Myocyte (in vitro differentiated cells): ENCODE data around the gene MUC12. TPM values are rescaled to one million over a fixed set of nuclear protein-coding genes. Genes with fewer than 3 reads are reported as not detected.
A peak's percentile ranks its signal among the peaks of the same experiment; 100 is the strongest.

Source experiments
- DNase-seq: peaks from one replicate; pipeline ENCODE4 v3.0.0-alpha.2; 2012; ENCODE audit warnings: low read depth
- total RNA-seq: library from RNA; depleted of rRNA; stranded (reverse); fragments of >200 nt; gene quantifications from 2 replicates; pipeline ENCODE4 v1.2.3, GENCODE V29; 2014

Gene MUC12
- total RNA-seq, 1 donor from 2014 or later = not detected

- DNase-seq = no peak
Measured at GRCh38 chr7:100952641-100953040, 16.7 kb upstream of the MUC12 start.

- DNase-seq = no peak
Measured at GRCh38 chr7:100957832-100958421, 11.4 kb upstream of the MUC12 start.

- DNase-seq = no peak
Measured at GRCh38 chr7:100959894-100960293, 9.5 kb upstream of the MUC12 start.

- DNase-seq = no peak
Measured at GRCh38 chr7:100962537-100962936, 6.8 kb upstream of the MUC12 start.

GRCh38 chr7:100963386-100963785 is 6.0 kb upstream of the MUC12 start:
- DNase-seq = no peak

GRCh38 chr7:100963874-100964273 is 5.5 kb upstream of the MUC12 start:
- DNase-seq = no peak

GRCh38 chr7:100964630-100965029 is 4.7 kb upstream of the MUC12 start:
- no peak for DNase-seq

- DNase-seq = no peak
Measured at GRCh38 chr7:100965045-100965722, 4.2 kb upstream of the MUC12 start.

GRCh38 chr7:100965723-100966541 is 3.4 kb upstream of the MUC12 start:
- peak; percentile 24 for DNase-seq

GRCh38 chr7:100966542-100967291 is 2.6 kb upstream of the MUC12 start:
- DNase-seq = no peak

- DNase-seq = no peak
Measured at GRCh38 chr7:100967292-100967863, 2.0 kb upstream of the MUC12 start.

GRCh38 chr7:100968031-100968430 is 1.3 kb upstream of the MUC12 start:
- no peak for DNase-seq

GRCh38 chr7:100968650-100969049 is 715 bp upstream of the MUC12 start:
- no peak for DNase-seq

- DNase-seq = no peak
Measured at GRCh38 chr7:100971111-100972001, 2.0 kb downstream of the MUC12 start.

- no peak for DNase-seq
Measured at GRCh38 chr7:100972002-100972347, 2.6 kb downstream of the MUC12 start.

GRCh38 chr7:100974021-100974420 is 4.7 kb downstream of the MUC12 start:
- no peak for DNase-seq

- DNase-seq = no peak
Measured at GRCh38 chr7:100975371-100975821, 6.0 kb downstream of the MUC12 start.

GRCh38 chr7:100978300-100978699 is 8.9 kb downstream of the MUC12 start:
- DNase-seq = no peak

- peak; percentile 51 for DNase-seq
Measured at GRCh38 chr7:100983451-100984187, 14.3 kb downstream of the MUC12 start.
